SHP77 treated with DMSO at 0.1 percent for 48 hours (cell line): Measurements from ENCODE around the gene METTL25B.
A peak's percentile ranks its signal among the peaks of the same experiment; 100 is the strongest.

Source experiments
- DNase-seq: peaks from one replicate; lab custom pipeline; 2025; lab: John Stamatoyannopoulos, UW

Gene METTL25B

DNA sequence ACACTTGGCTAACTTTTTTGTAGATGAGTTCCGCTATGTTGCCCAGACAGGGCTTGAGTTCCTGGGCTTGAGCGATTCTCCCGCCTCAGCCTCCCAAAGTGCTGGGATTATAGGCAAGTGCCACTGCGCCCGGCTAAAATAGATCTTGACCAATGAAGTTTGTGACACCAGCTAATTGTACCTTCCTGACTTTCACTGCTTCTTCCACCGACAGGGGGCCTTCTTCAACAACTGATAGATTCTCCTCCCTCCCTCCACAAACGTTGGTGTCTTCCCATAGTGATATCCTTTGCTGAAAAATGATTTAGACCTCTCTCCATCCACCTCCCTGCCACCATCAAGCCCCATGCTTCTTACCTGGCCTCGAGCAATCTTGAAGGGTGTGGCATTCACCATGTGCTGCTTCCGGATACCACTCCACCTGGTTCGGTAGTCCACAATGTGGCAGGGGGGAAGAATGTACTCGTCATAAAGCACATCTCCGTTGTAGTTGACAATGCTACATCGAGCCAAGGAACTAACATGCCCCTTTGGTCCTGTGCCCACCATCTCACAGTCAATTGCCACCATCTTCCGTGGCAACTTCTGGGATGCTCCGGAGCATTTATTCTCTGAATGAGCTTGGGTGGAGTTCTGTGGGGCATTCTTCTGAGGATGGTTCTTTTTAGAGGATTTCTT is 1.6 kb upstream of the METTL25B start:
- DNase-seq: peak; percentile 79

DNA sequence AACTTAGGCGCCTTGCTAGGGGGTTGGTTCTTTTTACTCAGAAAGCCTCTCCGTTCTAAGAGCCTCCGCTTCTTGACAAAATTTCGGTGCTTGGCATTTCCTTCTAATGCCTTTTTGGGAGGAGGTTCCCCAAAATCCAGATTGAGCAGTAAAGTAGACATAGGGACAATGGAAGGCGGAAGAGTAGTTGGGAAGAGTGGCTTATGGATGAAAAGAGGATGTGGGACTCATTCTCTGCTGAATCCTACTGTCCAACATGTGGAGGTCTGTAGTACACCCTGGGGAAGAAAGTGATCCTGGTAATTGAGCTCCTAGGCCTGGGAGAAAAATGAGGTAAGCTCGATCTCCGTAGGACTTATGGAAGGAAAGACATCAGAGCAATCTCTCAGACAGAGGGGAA is 777 bp upstream of the METTL25B start:
- DNase-seq: no peak

DNA sequence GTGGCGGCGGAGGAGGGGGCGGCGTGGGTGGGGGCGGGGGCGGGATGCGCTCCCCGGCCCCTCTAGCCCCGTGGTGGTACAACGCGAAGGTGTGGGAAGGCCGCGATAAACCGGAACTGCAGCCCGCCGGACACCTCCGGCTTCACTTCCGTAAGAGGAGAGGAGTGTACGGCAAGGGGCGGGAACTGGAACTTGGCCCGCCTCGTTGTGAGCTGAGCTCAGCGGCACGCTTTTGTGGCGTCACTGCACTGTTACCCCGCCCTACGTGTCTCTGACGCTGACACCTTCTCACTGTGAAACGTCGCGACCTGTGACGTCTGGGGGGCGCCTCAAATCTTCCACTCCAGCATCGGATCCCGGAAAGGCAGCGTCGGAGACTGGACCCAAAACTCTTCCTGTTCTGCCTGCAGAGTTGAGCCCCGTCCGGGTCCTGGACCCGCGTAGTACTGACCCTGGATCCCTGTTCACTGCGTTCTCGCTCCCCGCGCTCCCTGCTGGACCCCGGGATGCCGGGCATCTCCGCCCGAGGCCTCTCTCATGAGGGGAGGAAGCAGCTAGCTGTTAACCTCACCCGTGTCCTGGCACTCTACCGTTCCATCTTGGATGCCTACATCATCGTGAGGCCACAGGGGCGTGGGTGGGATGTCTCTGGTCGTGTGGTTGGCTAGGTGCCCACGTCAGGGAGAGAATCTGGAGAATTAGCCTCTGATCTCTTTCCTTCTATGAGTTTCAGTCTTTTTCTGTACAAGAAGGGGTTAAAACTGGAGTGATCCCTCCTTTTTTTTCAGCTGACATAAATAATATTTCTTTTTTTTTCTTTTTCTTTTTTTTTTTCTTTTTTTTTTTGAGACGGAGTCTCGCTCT is 562 bp downstream of the METTL25B start, which contains the start of gene ISG20L2:
Gene ISG20L2 (minus strand): TSS at position 168 of the 864 bp plus-strand sequence. CDS start 1,114 bp downstream, outside the sequence.
- peak; percentile 99 for DNase-seq

DNA sequence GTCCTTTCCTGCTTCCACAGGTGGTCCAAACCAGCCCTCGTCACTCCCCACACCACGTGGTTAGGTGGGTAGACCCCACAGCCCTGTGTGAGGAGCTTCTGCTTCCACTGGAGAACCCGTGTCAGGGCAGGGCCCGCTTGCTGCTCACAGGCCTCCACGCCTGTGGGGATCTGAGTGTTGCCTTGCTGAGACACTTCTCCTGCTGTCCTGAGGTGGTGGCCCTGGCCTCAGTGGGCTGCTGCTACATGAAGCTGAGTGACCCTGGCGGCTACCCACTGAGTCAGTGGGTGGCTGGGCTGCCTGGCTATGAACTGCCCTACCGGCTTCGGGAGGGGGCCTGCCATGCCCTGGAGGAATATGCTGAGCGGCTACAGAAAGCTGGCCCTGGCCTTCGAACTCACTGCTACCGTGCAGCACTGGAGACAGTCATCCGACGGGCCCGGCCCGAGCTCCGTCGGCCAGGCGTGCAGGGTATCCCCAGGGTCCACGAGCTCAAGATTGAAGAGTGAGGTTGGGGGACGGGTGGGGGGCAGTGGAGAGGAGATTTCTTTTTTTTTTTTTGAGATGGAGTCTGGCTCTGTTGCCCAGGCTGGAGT is 5.8 kb downstream of the METTL25B start:
- no peak for DNase-seq

DNA sequence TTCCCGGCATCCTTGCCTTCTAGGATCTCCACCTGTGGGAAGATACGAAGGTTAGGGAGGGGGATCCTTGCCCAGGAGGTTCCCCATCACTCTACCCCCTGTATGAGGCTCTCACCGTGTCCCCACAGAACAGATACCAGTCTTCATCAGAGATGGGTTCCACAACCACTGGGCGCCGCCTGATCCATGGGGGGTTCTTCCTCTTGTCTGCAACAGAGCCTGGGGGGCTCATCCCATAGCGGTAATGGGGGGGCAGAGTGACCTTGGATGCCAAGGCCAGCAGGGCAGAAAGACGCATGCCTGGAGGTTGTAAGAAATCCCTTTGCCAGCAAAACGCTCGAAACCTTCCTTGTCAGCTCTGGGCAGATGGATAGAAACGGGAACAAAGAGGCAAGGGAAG is 10.1 kb downstream of the METTL25B start:
- DNase-seq: no peak

DNA sequence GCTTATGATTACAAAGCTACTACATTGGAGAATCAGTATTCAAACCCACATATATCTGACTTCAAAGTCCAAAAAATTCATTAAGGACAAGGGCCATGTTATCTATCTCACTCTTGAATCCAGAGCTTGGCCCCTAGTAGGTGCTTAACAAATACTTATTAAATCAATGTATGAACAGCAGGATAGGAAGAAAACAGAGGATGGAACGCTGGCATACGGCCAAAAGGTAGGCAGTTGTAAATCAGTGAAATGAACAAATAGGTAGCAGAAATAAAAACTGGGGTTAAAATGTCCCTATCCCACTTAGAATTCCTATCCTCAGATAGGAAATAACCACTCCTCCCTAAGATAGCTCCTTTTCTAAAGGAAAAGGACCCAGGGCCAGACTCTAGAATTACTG is 10.6 kb downstream of the METTL25B start:
- DNase-seq: no peak

DNA sequence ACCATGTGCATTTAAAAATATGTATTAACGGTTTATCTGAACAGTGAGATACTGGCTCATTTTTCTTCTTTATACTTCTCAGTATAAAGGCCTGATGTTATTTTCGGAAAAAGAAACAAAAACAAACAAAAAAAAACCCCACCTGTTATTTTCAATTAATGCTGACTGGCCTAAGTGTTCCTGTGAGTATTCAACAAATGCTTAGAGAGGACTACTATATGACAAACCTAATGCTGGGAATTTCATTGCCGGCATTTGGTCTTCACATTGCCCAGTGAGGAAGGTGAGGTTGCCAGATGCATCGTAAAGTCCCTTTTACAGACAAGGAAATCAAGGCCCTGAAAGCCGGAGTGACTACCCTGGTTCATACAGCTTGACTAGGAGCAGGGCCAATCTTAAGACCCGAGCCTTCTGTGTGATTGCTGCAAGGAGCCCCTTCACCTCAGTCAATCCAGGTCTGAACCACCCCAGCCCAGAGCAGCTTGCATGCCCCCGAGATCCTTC is 12.0 kb downstream of the METTL25B start:
- peak; percentile 60 for DNase-seq

DNA sequence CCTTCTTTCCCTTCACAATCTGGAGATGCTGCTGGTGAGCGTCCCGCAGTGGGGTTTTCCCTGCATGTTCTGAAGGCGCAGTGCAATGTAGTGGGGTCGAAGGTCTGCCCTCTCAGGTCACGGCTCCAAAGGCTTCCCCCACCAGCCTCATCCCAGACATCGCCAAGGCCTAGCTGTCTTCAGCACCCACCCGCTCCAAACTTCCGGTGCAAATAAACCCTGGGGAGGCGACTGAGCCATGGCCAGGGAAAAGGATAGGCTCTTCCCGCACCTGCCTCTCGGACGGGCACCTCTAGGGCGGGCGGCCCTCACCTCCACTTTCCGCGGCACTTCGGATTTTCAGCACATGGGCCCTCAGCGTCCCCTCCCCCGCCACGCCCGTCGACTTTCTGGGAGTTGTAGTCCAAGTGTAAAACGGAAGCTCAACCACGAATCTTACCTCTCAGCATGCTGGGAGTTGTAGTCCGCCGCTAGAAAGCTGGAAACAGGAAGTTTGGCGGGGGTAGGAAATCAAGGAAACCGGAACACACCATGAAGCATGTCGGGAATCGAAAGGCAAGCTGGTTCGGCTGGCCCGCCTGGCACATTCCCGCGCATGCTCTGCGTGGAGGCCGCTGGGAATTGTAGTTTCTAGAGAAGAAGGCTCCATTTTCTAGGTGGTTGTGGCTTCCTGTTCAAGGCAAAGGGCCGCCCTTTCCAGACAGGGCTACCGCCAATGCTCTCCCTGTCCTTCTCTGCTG is 12.6 kb downstream of the METTL25B start, which contains the start of gene MRPL24:
Gene MRPL24 (minus strand): TSS at position 348 of the 740 bp plus-strand sequence. CDS start 2,384 bp downstream, outside the sequence.
- peak; percentile 100 for DNase-seq

DNA sequence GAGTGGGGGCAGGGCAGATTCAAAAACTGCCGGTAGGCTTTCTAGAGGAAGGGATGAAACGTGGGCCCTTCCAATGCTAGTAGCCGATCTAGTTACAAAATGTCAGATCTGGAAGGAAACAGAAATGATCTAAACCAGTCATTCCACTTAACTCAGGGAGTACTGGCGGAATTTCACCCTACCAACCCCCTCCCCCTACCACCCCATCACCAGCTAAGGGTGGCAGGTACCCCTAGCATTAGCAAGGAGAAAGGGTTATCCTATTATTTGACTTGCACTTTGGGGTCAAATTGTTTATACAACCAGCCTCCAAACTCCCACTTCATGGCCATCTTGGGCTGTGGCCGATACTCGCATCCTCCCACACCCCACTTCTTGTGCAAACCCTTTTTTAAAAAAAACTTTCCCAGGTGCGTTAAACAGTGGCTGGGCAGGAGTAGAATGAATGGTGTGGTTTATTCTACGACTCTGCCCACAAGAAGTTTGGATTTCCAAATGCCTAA is 13.3 kb downstream of the METTL25B start:
- no peak for DNase-seq

DNA sequence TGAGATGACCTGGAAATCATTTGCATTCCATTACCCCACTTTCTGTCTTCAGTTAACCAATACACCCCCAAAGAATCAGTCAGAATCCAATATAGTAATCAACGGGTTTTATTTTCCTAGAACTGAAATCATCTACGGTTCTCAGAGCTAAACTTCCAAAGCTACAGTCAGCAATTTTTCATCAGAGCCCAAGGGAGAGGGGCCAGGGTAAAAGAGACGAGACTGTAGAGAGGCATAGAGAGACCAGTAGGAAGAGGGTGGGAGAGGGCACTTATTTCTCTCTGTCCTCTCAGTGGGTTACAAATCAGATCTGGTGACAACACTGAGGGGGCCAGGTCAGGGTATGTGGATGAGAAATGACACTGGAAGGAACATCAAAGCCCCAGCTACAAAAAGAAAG is 13.7 kb downstream of the METTL25B start:
- no peak for DNase-seq

DNA sequence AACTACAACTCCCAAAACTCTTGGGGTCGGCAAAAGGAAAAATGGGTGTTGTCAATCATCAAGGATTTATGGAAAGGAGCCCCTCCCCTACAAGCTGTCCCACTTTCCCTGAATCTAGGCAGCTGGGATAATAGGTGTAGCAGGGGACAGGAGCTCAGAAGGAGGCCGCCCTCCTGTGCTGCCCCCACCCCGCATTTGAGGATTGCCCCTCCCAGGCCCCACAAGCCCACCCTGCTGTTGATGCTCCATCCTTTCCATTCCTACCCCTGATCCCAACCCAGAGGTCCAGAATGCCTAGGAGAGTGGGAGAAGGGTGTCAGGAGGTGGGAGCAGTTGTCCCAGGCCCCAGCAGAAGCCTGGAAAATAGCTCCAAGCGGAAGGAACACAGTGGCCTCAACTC is 14.5 kb downstream of the METTL25B start:
- DNase-seq: no peak

DNA sequence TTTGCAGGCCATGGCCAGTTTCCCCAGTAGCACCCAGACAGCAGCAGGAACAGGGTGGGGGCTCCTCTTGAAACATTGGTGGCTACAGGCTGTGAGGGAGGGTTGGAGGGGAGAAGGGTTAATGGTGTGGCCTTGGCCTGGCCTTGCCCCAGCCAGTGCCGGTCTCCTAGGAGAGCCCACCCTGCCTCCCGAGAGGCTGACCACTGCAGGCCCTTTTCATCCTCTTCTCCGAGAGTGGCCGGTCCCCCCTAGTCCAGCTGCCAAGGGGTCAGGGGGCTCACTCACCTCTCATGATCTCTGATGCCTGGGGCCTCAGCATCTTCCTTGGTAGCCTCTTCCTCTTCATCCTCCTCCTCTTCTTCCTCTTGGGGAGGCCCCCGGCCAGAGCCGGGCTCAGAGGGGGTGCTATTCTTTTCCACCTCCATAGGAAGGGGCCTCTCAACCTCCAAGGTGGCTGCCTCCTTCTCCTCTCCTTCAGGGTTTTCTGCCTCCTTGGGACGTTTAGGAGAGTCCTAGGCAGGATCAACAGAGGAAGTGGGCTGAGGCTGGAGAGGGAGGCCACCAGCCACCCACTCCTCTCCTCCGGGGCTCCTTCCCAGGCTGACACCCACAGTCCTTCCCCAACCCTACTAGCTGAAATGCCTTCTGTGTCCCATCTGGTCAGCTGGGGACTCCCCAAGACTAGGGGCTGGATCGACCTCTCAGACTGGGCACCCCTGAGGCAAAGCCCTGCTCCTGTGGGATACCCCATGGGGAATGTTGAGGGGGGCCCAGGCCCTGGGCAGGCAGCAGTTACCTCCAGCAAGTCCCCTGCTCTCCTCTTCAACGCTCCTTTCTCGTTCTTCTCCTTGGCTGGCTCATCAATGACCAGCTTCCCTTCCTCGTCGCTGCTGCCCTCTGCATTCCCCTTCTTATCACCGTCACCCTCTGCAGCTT is 15.4 kb downstream of the METTL25B start:
- DNase-seq: no peak

DNA sequence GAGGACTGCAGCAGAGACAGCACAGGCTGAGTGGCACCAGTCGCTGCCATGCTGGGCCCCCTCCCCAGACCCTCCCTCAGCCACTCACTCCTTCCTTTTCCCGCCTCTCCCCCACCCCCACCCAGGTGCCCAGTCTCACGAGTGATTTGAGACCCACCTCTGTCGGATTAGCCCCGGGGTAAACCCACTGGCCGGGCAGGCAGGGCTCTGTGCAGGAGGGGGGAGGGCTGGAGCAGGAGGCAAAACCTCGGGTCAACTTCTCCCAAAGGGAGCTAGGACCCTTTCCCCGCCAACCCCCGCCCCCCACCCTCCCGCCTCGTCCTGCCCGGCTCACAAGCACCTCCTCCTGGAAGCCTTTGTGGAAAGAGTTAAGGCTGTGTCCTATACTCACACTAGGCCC is 16.1 kb downstream of the METTL25B start:
- no peak for DNase-seq

DNA sequence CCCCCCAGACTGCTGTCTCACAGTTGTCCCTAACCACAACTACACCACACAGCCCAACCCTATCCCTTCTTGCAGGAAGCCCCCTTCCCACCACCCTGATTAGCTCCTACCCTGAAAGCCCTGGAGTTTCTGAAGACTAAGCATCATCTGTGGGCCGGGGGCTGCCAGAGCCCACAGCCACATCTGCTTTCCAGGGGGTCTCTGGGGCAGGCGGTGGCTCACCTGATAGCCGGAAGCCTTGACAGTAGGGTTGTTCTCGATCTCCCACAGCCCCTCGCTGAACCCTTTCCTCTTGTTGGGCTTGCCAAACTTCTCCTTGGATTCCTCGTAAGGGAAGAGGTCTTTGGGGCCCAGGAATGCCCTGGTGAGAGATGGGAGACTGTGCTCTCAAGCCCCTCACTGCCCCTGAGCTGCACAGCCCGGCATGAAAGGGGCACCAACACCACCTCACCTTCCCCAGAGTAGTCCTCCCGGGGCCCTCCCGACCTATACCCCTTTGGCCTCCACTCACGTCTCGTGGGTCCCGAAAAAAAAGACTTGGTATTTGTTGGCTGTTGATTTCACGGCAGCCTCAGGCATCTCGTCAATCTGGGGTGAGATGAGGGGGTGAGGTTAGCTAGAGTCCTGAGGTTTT is 16.6 kb downstream of the METTL25B start:
- no peak for DNase-seq

DNA sequence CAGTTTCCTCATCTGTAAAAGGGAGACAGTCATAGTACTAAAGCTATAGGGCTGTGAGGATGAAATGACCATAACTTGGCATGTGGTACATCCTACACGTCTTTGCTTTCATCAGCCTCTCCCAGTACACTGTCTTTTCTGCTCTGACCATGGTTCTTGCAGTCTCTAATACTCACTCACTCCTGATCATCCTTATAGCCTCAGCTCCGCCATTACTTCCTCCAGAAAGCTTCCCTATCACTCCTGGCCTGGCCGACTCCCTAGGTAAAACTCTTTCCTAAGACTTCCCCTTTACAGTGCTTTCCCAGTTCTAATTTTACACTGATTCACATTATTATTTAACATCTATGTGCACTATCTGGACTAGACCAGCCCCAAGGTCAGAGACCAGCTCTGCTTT is 17.6 kb downstream of the METTL25B start:
- DNase-seq: no peak

DNA sequence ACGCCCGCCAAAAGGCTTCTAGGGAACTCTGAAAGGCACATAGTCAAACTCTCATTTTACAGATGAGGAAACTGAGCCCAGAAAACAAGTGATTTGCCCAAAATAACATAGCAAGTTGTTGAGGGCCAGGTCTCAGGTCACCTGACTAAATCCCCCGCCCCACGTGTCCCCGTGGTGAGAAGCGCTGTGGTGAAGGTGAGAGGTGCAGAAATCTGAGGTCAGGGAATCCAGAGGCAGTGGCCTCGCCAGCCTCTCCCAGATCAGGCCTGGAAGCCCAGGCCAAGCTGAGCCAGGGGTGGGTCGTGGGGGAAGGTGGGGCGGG is 18.1 kb downstream of the METTL25B start:
- DNase-seq: no peak

DNA sequence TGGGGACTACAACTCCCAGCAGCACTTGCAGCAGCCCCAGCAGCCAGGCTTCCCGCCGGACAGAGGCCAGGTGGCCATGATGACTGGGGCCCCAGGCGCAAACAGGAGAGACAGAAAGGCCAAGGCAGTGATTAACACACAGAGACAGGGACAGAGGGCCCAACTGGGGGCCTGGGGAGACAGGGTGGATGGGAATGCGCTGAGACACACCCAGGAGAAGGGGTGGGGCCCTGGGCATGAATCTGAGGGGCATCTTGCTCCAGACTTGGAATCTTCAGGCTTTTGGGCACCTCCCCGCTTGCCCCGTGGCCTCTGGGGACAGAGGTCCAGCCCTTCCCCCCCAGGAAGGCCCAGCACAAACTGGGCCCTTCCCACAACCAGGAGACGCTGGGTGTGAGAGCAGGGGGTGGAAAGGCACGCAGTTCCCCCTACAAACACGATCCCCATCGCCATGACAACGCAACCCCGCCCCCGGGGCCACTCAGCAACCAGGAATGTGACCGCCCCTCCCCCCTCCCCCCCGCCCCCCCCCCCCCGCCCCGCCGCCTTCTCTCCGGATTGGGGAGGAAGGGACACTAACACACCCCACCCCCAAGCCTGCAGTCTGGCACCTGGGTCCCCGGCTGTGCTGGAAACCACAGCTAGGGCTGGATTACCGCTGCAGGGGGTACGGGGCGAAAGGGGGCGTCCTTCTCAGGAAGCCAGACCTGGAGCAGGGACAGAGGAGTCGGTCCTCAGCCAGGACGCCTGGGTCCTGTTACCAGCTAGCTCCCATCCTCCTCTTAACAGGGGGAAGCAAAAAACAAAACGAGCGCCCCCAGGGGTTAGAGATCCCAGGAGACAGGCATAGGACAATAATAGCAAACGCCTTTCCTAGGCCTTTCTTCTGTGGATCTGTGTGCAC is 18.7 kb downstream of the METTL25B start:
- peak; percentile 89 for DNase-seq

DNA sequence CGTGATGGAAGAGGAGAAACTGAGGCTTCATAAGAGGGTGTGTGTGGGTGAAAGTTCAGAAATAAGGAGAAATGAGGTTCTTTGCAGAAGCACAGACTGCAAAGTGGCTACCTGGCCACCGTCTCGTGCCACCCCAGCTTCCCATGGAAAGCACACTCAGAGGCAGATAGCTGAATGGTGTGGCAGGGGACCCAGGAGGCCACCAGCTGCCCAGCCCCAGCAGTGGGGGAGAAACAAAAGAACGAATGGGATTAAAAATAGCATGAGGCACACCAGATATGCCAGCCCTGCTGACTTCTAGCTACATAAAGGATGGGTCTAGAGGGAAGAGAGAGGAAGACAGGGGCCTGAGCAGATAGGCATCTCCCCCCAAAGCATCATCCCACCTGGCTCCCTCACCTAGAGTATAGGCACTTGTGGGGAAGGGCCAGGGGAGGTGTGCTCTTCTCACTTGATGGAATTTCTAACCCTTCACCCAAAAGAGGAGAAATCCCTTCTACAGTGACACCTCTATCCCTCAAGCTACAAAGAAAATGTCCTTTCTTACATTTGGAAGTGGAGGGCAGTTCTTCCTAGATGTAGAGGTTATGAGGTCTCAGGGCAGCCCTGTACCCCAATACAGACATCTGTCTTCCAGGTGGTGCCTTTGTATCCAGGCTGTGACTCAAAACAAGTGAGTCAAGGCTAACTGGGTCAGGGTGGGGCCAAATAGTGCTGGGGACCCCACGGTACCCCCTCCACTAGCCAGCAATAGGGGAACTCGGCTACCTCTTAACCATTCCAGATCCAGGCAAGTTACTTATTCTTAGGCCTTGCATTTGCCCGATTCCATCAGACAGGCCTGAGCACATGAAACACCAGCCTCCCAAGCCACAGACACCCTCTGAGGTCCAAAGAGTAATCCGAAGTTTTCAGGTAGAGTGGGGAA is 19.7 kb downstream of the METTL25B start:
- no peak for DNase-seq
